SIG-M5 treated with dmso at 0.1 percent for 504 hours (cell line): ENCODE results near the gene MAP4K3.

Experiments
- DNase-seq: peaks from one replicate; lab custom pipeline; 2025; ENCODE audit not compliant: unreplicated experiment; lab: John Stamatoyannopoulos, UW

The MAP4K3 gene

GRCh38 chr2:39445934-39446333, 8.8 kb upstream of the MAP4K3 start:
- no peak for DNase-seq

GRCh38 chr2:39443009-39443408, 5.9 kb upstream of the MAP4K3 start:
- no peak for DNase-seq

- DNase-seq = no peak
Observed at GRCh38 chr2:39437522-39438296, 624 bp upstream of the MAP4K3 start.

- DNase-seq = no peak
Observed at GRCh38 chr2:39435741-39436591, 1.1 kb downstream of the MAP4K3 start.

- DNase-seq = no peak
Observed at GRCh38 chr2:39435234-39435633, 1.9 kb downstream of the MAP4K3 start.

- no peak for DNase-seq
Observed at GRCh38 chr2:39434233-39434897, 2.7 kb downstream of the MAP4K3 start.

- no peak for DNase-seq
Observed at GRCh38 chr2:39433586-39434195, 3.4 kb downstream of the MAP4K3 start.

- no peak for DNase-seq
Observed at GRCh38 chr2:39432701-39433100, 4.4 kb downstream of the MAP4K3 start.

GRCh38 chr2:39431592-39432316, 5.3 kb downstream of the MAP4K3 start:
- DNase-seq = peak; percentile 38

GRCh38 chr2:39429746-39430145, 7.3 kb downstream of the MAP4K3 start:
- DNase-seq = no peak

GRCh38 chr2:39424951-39425350, 12.1 kb downstream of the MAP4K3 start:
- no peak for DNase-seq

- DNase-seq = no peak
Observed at GRCh38 chr2:39422700-39423099, 14.4 kb downstream of the MAP4K3 start.

GRCh38 chr2:39421354-39421753, 15.7 kb downstream of the MAP4K3 start:
- no peak for DNase-seq

GRCh38 chr2:39419282-39420223, 17.5 kb downstream of the MAP4K3 start:
- DNase-seq = no peak

- DNase-seq = no peak
Observed at GRCh38 chr2:39418491-39418890, 18.6 kb downstream of the MAP4K3 start.

GRCh38 chr2:39416140-39416539, 20.9 kb downstream of the MAP4K3 start:
- DNase-seq = no peak

- no peak for DNase-seq
Observed at GRCh38 chr2:39413063-39413737, 23.9 kb downstream of the MAP4K3 start.

GRCh38 chr2:39411181-39411944, 25.7 kb downstream of the MAP4K3 start:
- no peak for DNase-seq
